NCI-H748 (cell line): ENCODE data around the gene CDH4.
"Not testable (repeated sequence)": the region's sequence is repeated elsewhere in the genome, so short reads cannot be mapped to it uniquely, and the experiment has no call there.

Experiments used
- DNase-seq: peaks from one replicate; lab custom pipeline; 2025; ENCODE audit not compliant: unreplicated experiment; lab: John Stamatoyannopoulos, UW

CDH4 gene

GRCh38 chr20:61973515-61974356 is 721.7 kb downstream of the CDH4 start:
- no peak for DNase-seq

GRCh38 chr20:61974357-61974665 is 722.2 kb downstream of the CDH4 start:
- no peak for DNase-seq

- peak; percentile 48 for DNase-seq
These were observed 723.5 kb downstream of the CDH4 start for GRCh38 chr20:61975407-61976129.

- DNase-seq, result no peak
These were observed 724.2 kb downstream of the CDH4 start for GRCh38 chr20:61976263-61976643.

GRCh38 chr20:61976644-61977418 is 724.8 kb downstream of the CDH4 start:
- no peak for DNase-seq

- DNase-seq, result no peak
These were observed 725.3 kb downstream of the CDH4 start for GRCh38 chr20:61977419-61977786.

GRCh38 chr20:61978491-61978890 is 726.4 kb downstream of the CDH4 start:
- DNase-seq, result no peak

- DNase-seq, result no peak
These were observed 727.0 kb downstream of the CDH4 start for GRCh38 chr20:61979090-61979489.

GRCh38 chr20:61979701-61980635 is 727.9 kb downstream of the CDH4 start:
- DNase-seq, result no peak

- DNase-seq, result no peak
These were observed 728.9 kb downstream of the CDH4 start for GRCh38 chr20:61980647-61981583.

- not testable (repeated sequence) for DNase-seq
These were observed 729.6 kb downstream of the CDH4 start for GRCh38 chr20:61981691-61982090.

- no peak for DNase-seq
These were observed 730.3 kb downstream of the CDH4 start for GRCh38 chr20:61982191-61982950.

GRCh38 chr20:61982951-61983315 is 730.9 kb downstream of the CDH4 start:
- no peak for DNase-seq

GRCh38 chr20:61983965-61984364 is 731.9 kb downstream of the CDH4 start:
- DNase-seq, result no peak

- DNase-seq, result not testable (repeated sequence)
These were observed 732.4 kb downstream of the CDH4 start for GRCh38 chr20:61984431-61984830.

GRCh38 chr20:61985096-61985495 is 733.0 kb downstream of the CDH4 start:
- no peak for DNase-seq

GRCh38 chr20:61986762-61987321 is 734.8 kb downstream of the CDH4 start:
- DNase-seq, result no peak

- DNase-seq, result no peak
These were observed 736.6 kb downstream of the CDH4 start for GRCh38 chr20:61988665-61989064.

GRCh38 chr20:61989741-61990140 is 737.7 kb downstream of the CDH4 start:
- DNase-seq, result no peak
